Measurements from ENCODE around the gene FOXK1.

GRCh38 chr7:4815121-4815520 lies 133.0 kb downstream of the FOXK1 start:
- no peak for TF ChIP-seq CTCF (IDR thresholded peaks at IDR 0.05)
- TF ChIP-seq POLR2A (IDR thresholded peaks at IDR 0.05), result no peak

Measured in ovary (tissue), 3 donors.